ENCODE measurements around the gene GPHN. TPM values are rescaled to one million over a fixed set of nuclear protein-coding genes. Genes with fewer than 3 reads are reported as not detected.
"Not testable (repeated sequence)": the region's sequence is repeated elsewhere in the genome, so short reads cannot be mapped to it uniquely, and the experiment has no call there.

The GPHN gene
- total RNA-seq, 2 donors from 2014 or later, result 13.5 to 18.7 TPM

DNA sequence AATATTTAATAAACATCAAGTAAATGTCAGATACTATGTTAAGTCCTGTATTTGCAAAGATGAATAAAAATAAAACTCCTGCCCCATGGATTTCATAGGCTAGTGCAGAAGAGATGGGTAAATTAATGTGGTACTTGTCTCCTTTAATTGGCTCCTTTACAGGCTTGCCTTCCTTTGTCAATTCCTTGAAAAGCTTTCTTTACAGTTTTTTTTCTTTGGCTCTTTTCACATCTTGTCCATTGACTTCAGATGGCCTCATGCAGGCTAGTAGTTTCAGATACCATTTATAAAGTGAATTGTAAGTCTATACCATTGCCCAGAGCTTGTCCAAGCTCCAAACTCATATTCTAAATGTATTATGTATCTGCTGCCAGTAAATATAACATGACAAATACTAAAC, 552.6 kb downstream of the GPHN start:
- TF ChIP-seq POLR2A (IDR thresholded peaks at IDR 0.05), result no peak
- TF ChIP-seq POLR2AphosphoS5 (IDR thresholded peaks at IDR 0.05), result no peak
- TF ChIP-seq, protein P1, sequence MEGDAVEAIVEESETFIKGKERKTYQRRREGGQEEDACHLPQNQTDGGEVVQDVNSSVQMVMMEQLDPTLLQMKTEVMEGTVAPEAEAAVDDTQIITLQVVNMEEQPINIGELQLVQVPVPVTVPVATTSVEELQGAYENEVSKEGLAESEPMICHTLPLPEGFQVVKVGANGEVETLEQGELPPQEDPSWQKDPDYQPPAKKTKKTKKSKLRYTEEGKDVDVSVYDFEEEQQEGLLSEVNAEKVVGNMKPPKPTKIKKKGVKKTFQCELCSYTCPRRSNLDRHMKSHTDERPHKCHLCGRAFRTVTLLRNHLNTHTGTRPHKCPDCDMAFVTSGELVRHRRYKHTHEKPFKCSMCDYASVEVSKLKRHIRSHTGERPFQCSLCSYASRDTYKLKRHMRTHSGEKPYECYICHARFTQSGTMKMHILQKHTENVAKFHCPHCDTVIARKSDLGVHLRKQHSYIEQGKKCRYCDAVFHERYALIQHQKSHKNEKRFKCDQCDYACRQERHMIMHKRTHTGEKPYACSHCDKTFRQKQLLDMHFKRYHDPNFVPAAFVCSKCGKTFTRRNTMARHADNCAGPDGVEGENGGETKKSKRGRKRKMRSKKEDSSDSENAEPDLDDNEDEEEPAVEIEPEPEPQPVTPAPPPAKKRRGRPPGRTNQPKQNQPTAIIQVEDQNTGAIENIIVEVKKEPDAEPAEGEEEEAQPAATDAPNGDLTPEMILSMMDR (IDR thresholded peaks at IDR 0.05), result no peak
- no peaks in the 10 kb centered on the region for H3K9me3 ChIP-seq
- no peaks in the 10 kb centered on the region for H3K36me3 ChIP-seq
- H3K4me1 ChIP-seq (replicated peaks), result no peaks in the 10 kb centered on the region
- no peak overlapping the region for H3K4me3 ChIP-seq
- no peak overlapping the region for H3K27ac ChIP-seq
- intact Hi-C loops (cut with DNase I), result no loop called here
- no peak for DNase-seq (ENCODE audit: low spot score)
- no peaks in the 10 kb centered on the region for H3K27me3 ChIP-seq (replicated peaks; ENCODE audit: insufficient read depth)

DNA sequence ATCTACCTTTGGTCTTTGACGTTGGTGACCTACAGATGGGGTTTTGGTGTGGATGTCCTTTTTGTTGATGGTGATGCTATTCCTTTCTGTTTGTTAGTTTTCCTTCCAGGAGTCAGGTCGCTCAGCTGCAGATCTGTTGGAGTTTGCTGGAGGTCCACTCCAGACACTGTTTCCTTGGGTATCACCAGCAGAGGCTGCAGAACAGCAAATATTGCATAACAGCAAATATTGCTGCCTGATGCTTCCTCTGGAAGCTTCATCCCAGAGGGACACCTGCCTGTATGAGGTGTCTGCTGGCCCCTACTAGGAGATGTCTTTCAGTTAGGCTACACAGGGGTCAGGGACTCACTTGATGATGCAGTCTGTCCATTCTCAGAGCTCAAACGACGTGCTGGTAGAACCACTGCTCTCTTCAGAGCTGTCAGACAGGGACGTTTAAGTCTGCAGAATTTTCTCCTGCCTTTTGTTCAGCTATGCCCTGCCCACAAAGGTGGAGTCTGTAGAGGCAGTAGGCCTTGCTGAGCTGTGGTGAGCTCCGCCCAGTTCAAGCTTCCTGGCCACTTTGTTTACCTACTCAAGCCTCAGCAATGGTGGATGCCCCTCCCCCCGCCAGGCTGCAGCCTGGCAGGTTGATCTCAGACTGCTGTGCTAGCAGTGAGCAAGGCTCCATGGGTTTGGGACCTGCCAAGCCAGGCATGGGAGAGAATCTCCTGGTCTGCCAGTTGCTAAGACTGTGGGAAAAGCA, 559.3 kb downstream of the GPHN start:
- DNase-seq (ENCODE audit: low spot score); H3K27me3 ChIP-seq (replicated peaks; ENCODE audit: insufficient read depth); H3K4me1 ChIP-seq (replicated peaks); H3K27ac ChIP-seq; intact Hi-C loops (cut with DNase I); H3K4me3 ChIP-seq; H3K36me3 ChIP-seq; H3K9me3 ChIP-seq: not testable (repeated sequence)
- 82% methylated on average over 7 of the region's 7 CpGs for WGBS

DNA sequence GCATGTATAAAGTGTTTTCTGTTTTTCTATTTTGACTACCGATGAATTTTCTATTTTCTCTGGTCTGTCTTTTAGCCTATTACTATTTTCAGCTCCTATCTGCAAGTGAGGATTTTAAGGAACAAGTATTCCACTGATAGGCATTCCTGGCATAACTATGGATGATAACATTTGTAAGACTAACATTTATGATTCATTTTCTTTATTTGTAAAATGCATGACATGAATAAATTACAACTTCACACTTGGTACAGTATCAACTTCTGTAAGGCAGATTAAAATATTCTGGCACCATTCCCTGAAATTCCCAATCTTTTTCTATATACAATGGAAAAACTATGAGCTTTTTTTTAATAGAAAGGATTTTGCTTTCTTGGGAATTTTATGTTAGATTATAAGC, 560.3 kb downstream of the GPHN start:
- intact Hi-C loops (cut with DNase I), result no loop called here
- DNase-seq (ENCODE audit: low spot score), result no peak
- TF ChIP-seq POLR2AphosphoS5 (IDR thresholded peaks at IDR 0.05) (no peak), POLR2A (IDR thresholded peaks at IDR 0.05) (no peak)
- TF ChIP-seq, protein P1 (IDR thresholded peaks at IDR 0.05), result no peak
- Histone ChIP-seq H3K9me3 (no peaks in the 10 kb centered on the region), H3K27me3 (replicated peaks; ENCODE audit: insufficient read depth) (no peaks in the 10 kb centered on the region), H3K4me1 (replicated peaks) (no peaks in the 10 kb centered on the region), H3K27ac (no peak overlapping the region), H3K4me3 (no peak overlapping the region), H3K36me3 (no peaks in the 10 kb centered on the region)
- 82% methylated on average over 1 of the region's 1 CpG for WGBS

DNA sequence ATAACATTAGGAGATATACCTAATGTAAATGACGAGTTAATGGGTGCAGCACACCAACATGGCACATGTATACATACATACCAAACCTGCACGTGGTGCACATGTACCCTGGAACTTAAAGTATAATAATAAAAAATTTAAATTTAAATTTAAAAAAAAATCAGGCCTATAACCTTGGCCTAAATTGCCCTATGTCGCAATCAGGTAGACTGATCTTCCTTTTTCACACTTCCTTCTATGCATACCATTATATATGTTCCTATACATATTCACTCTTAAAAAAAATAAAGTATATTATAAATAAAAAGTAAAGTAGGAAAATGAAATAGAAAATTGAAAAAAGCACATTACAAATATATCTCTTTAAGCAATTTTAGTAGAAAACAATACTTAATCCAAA, 563.6 kb downstream of the GPHN start:
- intact Hi-C loops (cut with DNase I), result no loop called here
- H3K27me3 ChIP-seq (replicated peaks; ENCODE audit: insufficient read depth), result no peaks in the 10 kb centered on the region

DNA sequence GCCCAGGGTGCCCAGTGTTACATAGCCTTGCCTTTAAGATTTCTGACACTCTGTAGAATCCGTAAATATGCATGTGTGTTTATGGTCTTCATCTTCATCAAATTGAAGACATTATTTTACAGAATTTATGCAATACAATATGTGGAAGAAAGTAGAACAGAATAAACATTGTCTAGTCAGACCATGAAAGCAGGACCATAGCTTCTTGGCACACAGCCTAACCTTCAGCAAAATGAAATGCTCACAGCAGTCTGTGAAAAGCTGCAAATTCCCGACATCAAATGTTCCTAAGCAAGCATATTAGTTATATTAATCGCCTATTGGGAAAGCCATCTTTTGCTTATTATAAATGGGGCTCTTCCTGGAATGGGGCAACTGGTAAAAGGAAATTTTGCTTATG, 570.0 kb downstream of the GPHN start:
- no peak for DNase-seq (ENCODE audit: low spot score)
- intact Hi-C loops (cut with DNase I), result no loop called here
- Histone ChIP-seq H3K27me3 (replicated peaks; ENCODE audit: insufficient read depth) (no peaks in the 10 kb centered on the region), H3K4me3 (no peak overlapping the region), H3K27ac (no peak overlapping the region), H3K4me1 (replicated peaks) (no peaks in the 10 kb centered on the region), H3K9me3 (no peaks in the 10 kb centered on the region), H3K36me3 (no peaks in the 10 kb centered on the region)
- 77% methylated on average over 3 of the region's 3 CpGs for WGBS
- TF ChIP-seq, protein P1 (IDR thresholded peaks at IDR 0.05), result no peak
- TF ChIP-seq POLR2A (IDR thresholded peaks at IDR 0.05), result no peak
- TF ChIP-seq POLR2AphosphoS5 (IDR thresholded peaks at IDR 0.05), result no peak

More for the DNA sequence above, 563.6 kb downstream of the GPHN start:
- no peaks in the 10 kb centered on the region for H3K4me1 ChIP-seq (replicated peaks)
- 96% methylated on average over 3 of the region's 3 CpGs for WGBS
- no peaks in the 10 kb centered on the region for H3K9me3 ChIP-seq
- H3K36me3 ChIP-seq, result no peaks in the 10 kb centered on the region
- no peak overlapping the region for H3K27ac ChIP-seq
- TF ChIP-seq POLR2A (IDR thresholded peaks at IDR 0.05) (no peak), POLR2AphosphoS5 (IDR thresholded peaks at IDR 0.05) (no peak)
- TF ChIP-seq, protein P1 (IDR thresholded peaks at IDR 0.05), result no peak
- no peak overlapping the region for H3K4me3 ChIP-seq
- DNase-seq (ENCODE audit: low spot score), result no peak

All from prostate gland (tissue), 2 donors.